LoVo (cell line): ENCODE data around the gene CITED2.

Experiments used
- DNase-seq: peaks from one replicate; pipeline ENCODE4 v3.0.0-alpha.2; 2016; ENCODE audit warnings: low spot score

Gene CITED2

GRCh38 chr6:139381216-139381865 is 6.9 kb upstream of the CITED2 start:
- DNase-seq: no peak

GRCh38 chr6:139380611-139381010 is 6.2 kb upstream of the CITED2 start:
- DNase-seq: no peak

GRCh38 chr6:139380168-139380567 is 5.7 kb upstream of the CITED2 start:
- DNase-seq: no peak

- DNase-seq: peak; percentile 73
Measured at GRCh38 chr6:139378882-139379341, 4.5 kb upstream of the CITED2 start.

GRCh38 chr6:139378226-139378625 is 3.8 kb upstream of the CITED2 start:
- DNase-seq: no peak

- DNase-seq: peak; percentile 20
Measured at GRCh38 chr6:139376604-139377218, 2.3 kb upstream of the CITED2 start.

GRCh38 chr6:139376017-139376330 is 1.5 kb upstream of the CITED2 start:
- DNase-seq: no peak

GRCh38 chr6:139375226-139376016 is 973 bp upstream of the CITED2 start:
- peak; percentile 93 for DNase-seq

GRCh38 chr6:139373928-139374356 is 506 bp downstream of the CITED2 start:
- no peak for DNase-seq

GRCh38 chr6:139373154-139373927 is 1.1 kb downstream of the CITED2 start:
- DNase-seq: peak; percentile 64

- DNase-seq: no peak
Measured at GRCh38 chr6:139372326-139373153, 1.9 kb downstream of the CITED2 start.

GRCh38 chr6:139371421-139372203 is 2.8 kb downstream of the CITED2 start:
- DNase-seq: no peak

GRCh38 chr6:139370999-139371345 is 3.5 kb downstream of the CITED2 start:
- no peak for DNase-seq

- no peak for DNase-seq
Measured at GRCh38 chr6:139370283-139370998, 4.0 kb downstream of the CITED2 start.

GRCh38 chr6:139369568-139370282 is 4.7 kb downstream of the CITED2 start:
- peak; percentile 54 for DNase-seq

GRCh38 chr6:139369068-139369467 is 5.4 kb downstream of the CITED2 start:
- DNase-seq: no peak

GRCh38 chr6:139368661-139369060 is 5.8 kb downstream of the CITED2 start:
- no peak for DNase-seq

- no peak for DNase-seq
Measured at GRCh38 chr6:139367810-139368351, 6.6 kb downstream of the CITED2 start.

- DNase-seq: no peak
Measured at GRCh38 chr6:139364982-139365379, 9.5 kb downstream of the CITED2 start.
